HepG2 (cell line): ENCODE results near the gene SLFN12. TPM values are rescaled to one million over a fixed set of nuclear protein-coding genes. Genes with fewer than 3 reads are reported as not detected.

Source experiments
- ATAC-seq: fragments of 200-7000 bp; cut with Tn5 transposase; 3 replicates; pipeline ENCODE4 v1.9.1; 2020; ENCODE audit warnings: mild to moderate bottlenecking, moderate library complexity
- BruUV-seq: library from RNA; stranded (reverse); fragments of 400-500 nt; replicated peaks from 2 replicates; lab custom pipeline; 2021; lab: Mats Ljungman, UMichigan
- CTCF ChIA-PET: fragments of 300-600 bp; formaldehyde crosslinking; extraction: SDS; loops from one replicate; lab custom pipeline; 2021; ENCODE audit warnings: low total read pairs, inconsistent platforms, low intra/inter-chr PET ratio; lab: Yijun Ruan, JAX
- POLR2A ChIA-PET: fragments of 350-600 bp; sonication (Branson Sonifier 250); formaldehyde crosslinking; loops from one replicate; lab custom pipeline; 2020; ENCODE audit warnings: antibody characterized with exemption, inconsistent platforms; lab: Yijun Ruan, JAX
- DNase-seq: peaks from one replicate; pipeline ENCODE4 v3.0.0-alpha.2; 2015; ENCODE audit warnings: low spot score
- FAIRE-seq: peaks from 3 replicates; lab custom pipeline; 2011; peaks lifted over from hg19 to GRCh38; lab: Jason Lieb, UNC
- H2AFZ ChIP-seq: one replicate; pipeline ENCODE4 v1.6.1; 2011; ENCODE audit warnings: low read length, inconsistent platforms
- H3K27ac ChIP-seq: fragments of 300-600 bp; 3 replicates; pipeline ENCODE4 v1.8.0; 2011; ENCODE audit warnings: mixed run types, mild to moderate bottlenecking, mixed read lengths, low read length, inconsistent platforms; ENCODE audit not compliant: insufficient read depth; ENCODE audit errors: extremely low read length
- H3K27me3 ChIP-seq, 2 experiments: fragments of 200-600 bp in 1 of 2; 2 replicates in 1 of 2; 3 replicates in 1 of 2; pipeline versions ENCODE4 v1.6.0 to v1.8.0; 2011; ENCODE audit warnings: low read length in 2 of 2, mild to moderate bottlenecking in 2 of 2, moderate library complexity in 2 of 2, inconsistent platforms in 1 of 2; ENCODE audit not compliant: insufficient read depth in 2 of 2, control insufficient read depth in 1 of 2
- H3K36me3 ChIP-seq, 2 experiments: fragments of 200-600 bp in 1 of 2; replicated peaks in 1 of 2; 2 replicates in 1 of 2; 3 replicates in 1 of 2; pipeline versions ENCODE4 v1.5.1 to v1.8.0; 2011; ENCODE audit warnings: low read length in 2 of 2, inconsistent platforms in 1 of 2; ENCODE audit not compliant: insufficient read depth in 2 of 2, control insufficient read depth in 1 of 2
- H3K4me1 ChIP-seq: 2 replicates; pipeline ENCODE4 v1.5.1; 2012; ENCODE audit warnings: low read length, inconsistent platforms; ENCODE audit not compliant: insufficient read depth
- H3K4me2 ChIP-seq: 2 replicates; pipeline ENCODE4 v1.6.0; 2011; ENCODE audit warnings: low read depth, low read length, inconsistent platforms
- H3K4me3 ChIP-seq, 3 experiments: fragments of 200-600 bp in 1 of 3; sonication (generic), shearing (Covaris generic) in 1 of 3; replicated peaks in 1 of 3; 2 replicates each; pipeline ENCODE4 v1.5.1; 2011 to 2016; ENCODE audit warnings: low read length in 3 of 3, inconsistent platforms in 2 of 3, low read depth in 2 of 3, mild to moderate bottlenecking in 2 of 3, control low read depth in 1 of 3, mixed read lengths in 1 of 3; ENCODE audit not compliant: insufficient read depth in 1 of 3
- H3K79me2 ChIP-seq: one replicate; pipeline ENCODE4 v1.6.1; 2011; ENCODE audit warnings: low read length, inconsistent platforms; ENCODE audit not compliant: insufficient read depth
- H3K9ac ChIP-seq: 2 replicates; pipeline ENCODE4 v1.6.0; 2011; ENCODE audit warnings: mild to moderate bottlenecking, low read depth, low read length, inconsistent platforms; ENCODE audit not compliant: insufficient read depth
- H3K9me3 ChIP-seq: 2 replicates; pipeline ENCODE4 v1.5.1; 2012; ENCODE audit warnings: mild to moderate bottlenecking, low read length
- H4K20me1 ChIP-seq: 2 replicates; pipeline ENCODE4 v1.6.0; 2011; ENCODE audit warnings: inconsistent platforms, mild to moderate bottlenecking, low read length, moderate library complexity; ENCODE audit not compliant: insufficient read depth
- AHDC1 ChIP-seq: sonication (generic); formaldehyde crosslinking; IDR thresholded peaks from 2 replicates; pipeline ENCODE4 v1.5.1; 2020; ENCODE audit warnings: mild to moderate bottlenecking, missing genetic modification reagents, borderline replicate concordance
- KLF13 ChIP-seq: sonication (generic); formaldehyde crosslinking; IDR thresholded peaks from 2 replicates; pipeline ENCODE4 v1.4.0; 2020; ENCODE audit warnings: mild to moderate bottlenecking, missing genetic modification reagents
- MAFF ChIP-seq: IDR thresholded peaks from 2 replicates; pipeline ENCODE4 v1.6.1; 2011; ENCODE audit warnings: low read depth, low read length, improper control_type of control experiment
- MAFK ChIP-seq, 2 experiments: IDR thresholded peaks in 1 of 2; conservative IDR thresholded peaks in 1 of 2; 2 replicates each; pipeline ENCODE4 v1.6.1; 2011; ENCODE audit warnings: improper control_type of control experiment in 2 of 2, low read length in 2 of 2
- MYC ChIP-seq: sonication (generic); formaldehyde crosslinking; IDR thresholded peaks from 2 replicates; pipeline ENCODE4 v1.9.0; 2021; ENCODE audit warnings: missing genetic modification reagents, borderline replicate concordance
- ZNF598 ChIP-seq: sonication (generic); formaldehyde crosslinking; IDR thresholded peaks from 2 replicates; pipeline ENCODE4 v1.5.1; 2020; ENCODE audit warnings: mild to moderate bottlenecking, missing genetic modification reagents, borderline replicate concordance
- ZNF75D ChIP-seq: sonication (generic); formaldehyde crosslinking; IDR thresholded peaks from 2 replicates; pipeline ENCODE4 v1.8.1; 2023; ENCODE audit warnings: missing genetic modification reagents, mild to moderate bottlenecking, borderline replicate concordance
- in situ Hi-C: cut with HindIII; loops from 2 replicates; pipeline ENCODE4 v1.10.0; 2017; ENCODE audit warnings: low pct_unique_long_range_greater_than_20kb; ENCODE audit not compliant: extremely low pct_ligation_motif_present
- intact Hi-C: fragments of 100-400 bp; cut with micrococcal nuclease; formaldehyde crosslinking; loops from one replicate; pipeline ENCODE4 v1.10.0; 2022; ENCODE audit not compliant: unreplicated experiment
- polyA plus RNA-seq, 8 experiments: library from polyadenylated mRNA; depleted of rRNA in 3 of 8; stranded (reverse) in 7 of 8; unstranded in 1 of 8; fragments of >200 nt; fragmentation: Illumina TruSeq in 4 of 8; extraction: Trizol in 4 of 8; gene quantifications; 2 replicates each; pipeline versions ENCODE4 v1.2.1 to v1.2.3, GENCODE V29; 2011 to 2016; ENCODE audit warnings: low read depth in 4 of 8, missing spikeins in 1 of 8, mixed read lengths in 1 of 8; ENCODE audit not compliant: insufficient read depth in 1 of 8
- total RNA-seq, 5 experiments: library from RNA; depleted of rRNA; stranded (reverse); fragments of >200 nt; fragmentation: Illumina TruSeq; extraction: Trizol; gene quantifications; 2 replicates each; pipeline ENCODE4 v1.2.3, GENCODE V29; 2016; ENCODE audit warnings: low read depth in 1 of 5

Gene SLFN12
- total and polyA plus RNA-seq, 2 of the 13 experiments (the other 11 are each of a cell fraction or from before 2014, with no cell fraction given): 0.13 TPM; not detected in 1

- in situ Hi-C loops: no loop called here
- intact Hi-C loops: no loop called here
- BruUV-seq: no TSS peak
Observed at GRCh38 chr17:35438433-35438832, 6.1 kb upstream of the SLFN12 start.

More at GRCh38 chr17:35438433-35438832, 6.1 kb upstream of the SLFN12 start:
- no peak for DNase-seq
- no peak overlapping the region for H3K4me3 ChIP-seq
- H2AFZ ChIP-seq: no peak overlapping the region
- ChIA-PET CTCF (no interaction called here), POLR2A (no interaction called here)
- H4K20me1 ChIP-seq: no peaks in the 10 kb centered on the region
- peaks cover 6% of the 10 kb centered on the region; the same call in 1 of the 2 replicates for H3K4me1 ChIP-seq
- no peak overlapping the region for H3K4me2 ChIP-seq
- no peaks in the 10 kb centered on the region for H3K36me3 ChIP-seq
- no peaks in the 10 kb centered on the region for H3K9me3 ChIP-seq
- no peak for FAIRE-seq
- no peak for ATAC-seq
- TF ChIP-seq KLF13 (CRISPR knock-in tag) (no peak), ZNF75D (CRISPR knock-in tag) (no peak), MYC (no peak), ZNF598 (CRISPR knock-in tag) (no peak), MAFK (conservative IDR thresholded peaks at IDR 0.05 in 1 of 2, IDR thresholded peaks at IDR 0.05 in 1 of 2; ENCODE audit: low read length in 2 of 2) (peak; percentile 73 to 86), AHDC1 (CRISPR knock-in tag) (no peak), MAFF (peak; percentile 79)
- H3K27me3 ChIP-seq: peaks cover 0 to 6% of the 10 kb centered on the region in 2 experiments; a peak in 2 of 5 replicates
- no peak overlapping the region for H3K9ac ChIP-seq
- H3K27ac ChIP-seq: no peak overlapping the region
- no peaks in the 10 kb centered on the region for H3K79me2 ChIP-seq
